Esophagus squamous epithelium (tissue), 4 donors: ENCODE results near the gene KLF13.

ENCODE experiments used
- POLR2A ChIP-seq, 4 donors: fragments of 450-650 bp; IDR thresholded peaks; one replicate each; pipeline ENCODE4 v1.6.1; 2017; ENCODE audit warnings: antibody characterized with exemption in 4 of 4, mild to moderate bottlenecking in 4 of 4, moderate library complexity in 3 of 4
- TF ChIP-seq, protein P1 (sequence below), 6 experiments: fragments of 450-650 bp in 4 of 6; fragments of 200-600 bp in 2 of 6; sonication (generic) in 2 of 6; IDR thresholded peaks; one replicate each; pipeline ENCODE4 v1.5.1; 2016 to 2019; ENCODE audit warnings: antibody characterized with exemption in 6 of 6, mild to moderate bottlenecking in 4 of 6, moderate library complexity in 4 of 6

DNA sequence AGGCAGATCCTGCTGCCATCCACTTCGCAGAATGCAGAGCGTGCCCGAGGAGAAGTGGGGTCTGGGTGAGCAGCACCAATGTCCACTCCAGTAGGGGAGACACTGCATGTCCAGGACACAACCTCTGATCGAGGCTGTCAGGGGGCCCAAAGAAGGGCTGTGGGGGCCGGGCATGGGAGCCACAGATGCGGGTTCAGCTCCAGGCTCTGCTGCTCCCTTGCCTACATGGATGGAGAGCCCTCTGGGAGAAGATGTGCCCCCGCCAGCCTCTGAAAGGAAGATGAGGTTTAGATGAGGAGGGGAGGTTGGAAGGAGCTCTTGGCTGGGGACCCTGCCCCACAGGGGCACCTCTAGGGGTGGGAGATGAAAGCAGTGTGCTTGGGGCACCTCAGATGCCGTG lies 75.4 kb downstream of the KLF13 start:
- TF ChIP-seq, protein P1, sequence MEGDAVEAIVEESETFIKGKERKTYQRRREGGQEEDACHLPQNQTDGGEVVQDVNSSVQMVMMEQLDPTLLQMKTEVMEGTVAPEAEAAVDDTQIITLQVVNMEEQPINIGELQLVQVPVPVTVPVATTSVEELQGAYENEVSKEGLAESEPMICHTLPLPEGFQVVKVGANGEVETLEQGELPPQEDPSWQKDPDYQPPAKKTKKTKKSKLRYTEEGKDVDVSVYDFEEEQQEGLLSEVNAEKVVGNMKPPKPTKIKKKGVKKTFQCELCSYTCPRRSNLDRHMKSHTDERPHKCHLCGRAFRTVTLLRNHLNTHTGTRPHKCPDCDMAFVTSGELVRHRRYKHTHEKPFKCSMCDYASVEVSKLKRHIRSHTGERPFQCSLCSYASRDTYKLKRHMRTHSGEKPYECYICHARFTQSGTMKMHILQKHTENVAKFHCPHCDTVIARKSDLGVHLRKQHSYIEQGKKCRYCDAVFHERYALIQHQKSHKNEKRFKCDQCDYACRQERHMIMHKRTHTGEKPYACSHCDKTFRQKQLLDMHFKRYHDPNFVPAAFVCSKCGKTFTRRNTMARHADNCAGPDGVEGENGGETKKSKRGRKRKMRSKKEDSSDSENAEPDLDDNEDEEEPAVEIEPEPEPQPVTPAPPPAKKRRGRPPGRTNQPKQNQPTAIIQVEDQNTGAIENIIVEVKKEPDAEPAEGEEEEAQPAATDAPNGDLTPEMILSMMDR (IDR thresholded peaks at IDR 0.05), result no peak
- TF ChIP-seq POLR2A (IDR thresholded peaks at IDR 0.05), result no peak
